Fibroblast of skin of right biceps (primary cell): ENCODE data around the gene PISD.

Source experiments
- DNase-seq: peaks from one replicate; pipeline ENCODE4 v3.0.0-alpha.2; 2013

Gene PISD

GRCh38 chr22:31652088-31652487 is 9.9 kb downstream of the PISD start:
- DNase-seq = no peak

DNA sequence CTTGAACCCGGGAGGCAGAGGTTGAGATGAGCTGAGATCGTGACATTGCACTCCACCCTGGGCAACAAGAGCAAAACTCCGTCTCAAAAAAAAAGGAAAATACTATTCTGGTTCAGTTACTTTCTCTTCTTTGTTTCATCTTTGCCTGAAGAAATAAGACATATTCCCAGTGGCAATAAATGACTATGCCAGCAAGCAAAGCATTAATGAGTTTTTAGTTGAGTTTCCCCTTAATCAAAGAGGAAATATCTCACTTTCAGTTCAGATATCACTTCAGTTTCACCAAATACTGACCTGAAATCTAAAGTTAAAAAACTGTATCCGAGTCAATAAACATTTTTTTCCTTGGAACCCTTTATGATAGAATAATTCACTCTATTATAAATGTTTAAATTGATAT is 10.4 kb downstream of the PISD start:
- DNase-seq = no peak

- peak; percentile 81 for DNase-seq
Measured at GRCh38 chr22:31650391-31650790, 11.6 kb downstream of the PISD start.

DNA sequence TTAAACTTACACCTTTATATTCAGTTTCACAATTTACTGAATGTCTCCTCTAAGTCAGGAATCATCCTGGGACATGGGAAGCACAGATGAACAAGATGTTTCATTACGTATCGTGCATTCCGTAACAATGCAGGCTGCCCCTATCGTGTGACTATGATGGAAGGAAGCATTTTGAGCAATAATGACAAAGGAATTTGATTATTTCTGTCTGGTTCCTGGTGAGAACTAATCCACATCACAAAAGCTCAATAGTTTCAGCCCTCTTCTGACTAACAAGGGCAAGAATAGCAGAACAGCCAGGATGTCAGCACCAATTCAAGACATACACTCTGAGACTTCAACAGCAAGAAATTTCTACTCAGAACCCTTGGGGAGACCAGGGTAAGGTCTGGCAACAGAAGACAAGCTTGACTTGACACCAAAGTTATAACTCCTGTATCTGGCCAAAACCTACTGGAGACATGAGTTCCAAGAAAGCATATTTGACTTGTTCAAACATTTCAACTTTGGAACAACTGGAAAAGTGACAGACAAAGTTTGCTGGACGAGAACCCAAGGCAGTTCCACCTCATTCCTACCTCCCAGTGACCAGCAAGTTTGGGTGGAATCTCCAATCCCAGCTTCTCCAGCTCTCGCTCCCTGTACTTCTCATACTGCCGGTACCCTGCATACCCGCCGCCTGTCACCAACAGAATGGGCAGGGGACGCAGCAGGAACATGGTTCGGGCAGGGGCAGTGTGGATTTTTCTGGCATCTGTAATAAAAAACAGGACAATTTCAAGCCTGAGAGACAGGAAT is 14.3 kb downstream of the PISD start:
- DNase-seq = peak; percentile 77

DNA sequence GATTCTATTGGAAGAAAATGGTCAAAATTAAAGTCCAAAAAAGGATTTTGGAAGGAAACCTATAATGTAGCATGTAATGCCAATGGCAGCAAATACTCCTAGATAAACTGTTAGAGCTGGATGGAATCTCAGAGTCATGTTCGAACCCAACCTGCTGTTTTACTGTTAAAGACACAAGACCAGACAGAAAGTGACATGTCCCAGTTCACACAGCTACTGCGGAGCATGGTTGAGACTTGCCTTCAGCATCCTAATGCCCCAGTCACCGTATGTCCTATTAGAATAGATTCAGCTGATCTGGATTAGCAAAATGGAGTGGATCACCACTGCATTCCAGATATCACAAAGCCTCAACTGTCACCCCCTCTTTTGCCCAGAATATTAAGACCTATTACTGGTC is 14.9 kb downstream of the PISD start:
- DNase-seq = no peak

DNA sequence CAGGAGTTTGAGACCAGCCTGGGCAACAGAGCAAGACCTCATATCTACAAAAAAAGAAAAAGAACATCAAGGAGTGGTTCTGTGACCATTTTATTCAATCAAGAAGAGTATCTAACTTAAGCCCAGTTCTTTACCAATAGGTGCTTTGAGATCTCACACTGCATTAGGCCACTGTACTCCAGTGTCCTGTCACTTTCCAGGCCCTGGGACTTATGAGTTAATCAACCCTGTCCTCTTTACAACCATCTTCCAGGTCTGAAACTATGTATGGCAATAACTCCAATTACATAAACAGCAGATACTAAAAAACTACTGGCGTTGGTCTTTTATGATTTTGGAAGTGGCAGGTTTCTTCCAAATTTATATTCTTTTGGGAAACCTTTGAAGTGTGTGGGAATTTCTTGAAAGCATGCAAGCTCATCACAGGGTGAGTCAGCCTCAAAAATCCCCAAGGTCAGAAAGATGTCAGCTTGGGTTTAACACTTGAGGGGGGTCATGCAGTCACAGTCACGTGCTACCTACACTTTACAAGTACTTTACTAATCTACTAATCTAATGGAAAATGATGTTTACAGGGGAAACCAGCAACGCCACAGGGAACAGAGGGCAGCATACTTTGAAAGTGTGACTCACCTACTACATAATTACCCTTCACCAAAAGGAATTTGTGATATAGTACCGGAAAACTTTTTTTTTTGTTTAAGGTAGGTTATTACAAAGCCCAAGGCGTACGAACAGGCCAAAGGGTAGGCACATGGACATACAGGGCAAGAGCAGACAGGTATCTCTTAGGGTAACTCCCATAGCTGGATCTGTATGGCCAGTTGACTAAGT is 15.6 kb downstream of the PISD start:
- DNase-seq = peak; percentile 93

GRCh38 chr22:31639436-31640039 is 22.5 kb downstream of the PISD start:
- no peak for DNase-seq

DNA sequence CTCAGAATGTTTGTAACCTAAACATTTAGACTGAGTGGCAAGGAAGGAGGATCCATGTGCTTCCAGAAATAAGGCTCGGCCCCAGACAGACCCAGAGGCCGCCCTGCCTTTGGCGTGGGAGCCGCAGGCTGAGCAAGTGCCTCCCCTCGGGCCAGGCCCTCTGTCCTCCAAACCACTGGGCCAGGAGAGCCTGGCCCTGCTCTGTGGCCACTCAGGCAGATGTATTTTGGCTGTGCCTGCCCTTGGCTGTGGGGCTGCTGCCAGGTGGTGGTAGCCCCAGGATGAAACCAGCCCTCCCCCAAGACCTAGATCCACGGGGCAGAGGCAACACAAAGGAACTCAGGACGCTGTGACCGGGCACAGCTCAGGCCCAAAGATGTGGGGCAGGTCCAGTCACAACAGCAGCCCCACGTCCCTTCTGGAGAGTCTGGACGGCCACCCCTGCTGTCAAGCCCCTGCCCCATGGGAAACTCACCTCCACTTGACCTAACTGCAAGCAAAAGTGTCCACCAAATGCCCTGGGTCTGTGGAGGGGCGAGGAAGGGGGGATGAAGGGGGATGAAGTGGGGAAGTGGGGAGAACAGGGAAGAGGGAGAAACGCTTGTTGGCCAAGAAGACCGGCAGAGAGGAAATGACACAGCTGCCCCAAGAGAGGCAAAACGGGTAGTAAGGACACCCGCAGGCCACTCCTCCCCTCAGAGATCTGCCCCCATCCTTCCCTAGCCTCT is 24.0 kb downstream of the PISD start:
- DNase-seq = peak; percentile 14

DNA sequence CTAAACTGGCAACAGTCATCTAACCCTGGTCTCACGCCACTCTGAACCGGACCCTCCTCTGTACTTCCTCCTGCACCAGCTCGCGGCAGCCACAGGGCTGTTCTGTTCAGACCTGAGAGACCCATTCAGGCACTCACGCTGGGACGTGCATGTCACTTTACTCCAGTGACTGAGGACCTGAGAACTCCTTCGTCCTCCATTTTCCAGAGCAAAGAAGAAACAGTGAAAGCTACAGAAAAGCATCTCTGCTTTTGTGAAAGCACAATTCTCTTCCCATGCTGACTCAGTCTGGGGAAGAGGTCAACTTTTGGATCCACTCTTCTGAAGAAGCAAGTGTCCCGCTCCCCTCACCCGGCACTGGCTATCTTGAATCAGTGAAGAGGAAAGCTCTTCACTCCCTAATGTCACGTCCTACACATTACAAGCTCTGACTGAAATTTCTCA is 24.5 kb downstream of the PISD start:
- no peak for DNase-seq

DNA sequence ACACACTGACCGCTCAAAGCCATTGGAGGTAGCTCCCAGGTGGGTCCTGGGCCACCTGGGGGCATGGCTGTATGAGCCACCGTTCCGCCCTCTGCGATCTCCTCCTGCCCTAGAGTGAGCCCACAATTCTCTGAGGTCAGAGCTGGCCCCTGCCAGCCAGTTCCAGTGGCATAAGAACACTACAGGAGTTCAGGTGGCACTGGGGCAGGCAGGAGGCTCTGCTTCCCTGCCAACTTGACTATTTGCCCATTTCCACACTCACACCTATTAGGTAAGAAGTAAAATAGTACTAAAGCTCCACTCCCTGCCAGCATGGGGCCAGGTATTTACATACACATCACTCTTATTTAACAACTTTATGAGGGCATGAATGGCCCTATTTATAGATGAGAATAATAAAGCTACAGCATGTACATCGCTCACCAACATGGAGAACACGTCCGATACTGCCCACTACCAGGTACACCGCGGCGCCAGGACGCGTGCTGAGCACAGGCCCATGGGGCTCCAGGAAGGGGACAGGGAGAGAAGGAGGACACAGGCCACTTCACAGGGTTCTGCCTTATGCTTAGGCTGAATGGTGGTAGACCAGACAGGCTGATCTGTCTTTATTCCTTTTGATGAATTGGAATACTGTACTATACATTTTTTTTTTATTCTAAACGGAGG is 26.2 kb downstream of the PISD start:
- DNase-seq = no peak

GRCh38 chr22:31631436-31631835 is 30.6 kb downstream of the PISD start:
- DNase-seq = no peak

GRCh38 chr22:31630331-31631329 is 31.4 kb downstream of the PISD start:
- DNase-seq = peak; percentile 85

GRCh38 chr22:31629741-31630184 is 32.3 kb downstream of the PISD start:
- DNase-seq = no peak

DNA sequence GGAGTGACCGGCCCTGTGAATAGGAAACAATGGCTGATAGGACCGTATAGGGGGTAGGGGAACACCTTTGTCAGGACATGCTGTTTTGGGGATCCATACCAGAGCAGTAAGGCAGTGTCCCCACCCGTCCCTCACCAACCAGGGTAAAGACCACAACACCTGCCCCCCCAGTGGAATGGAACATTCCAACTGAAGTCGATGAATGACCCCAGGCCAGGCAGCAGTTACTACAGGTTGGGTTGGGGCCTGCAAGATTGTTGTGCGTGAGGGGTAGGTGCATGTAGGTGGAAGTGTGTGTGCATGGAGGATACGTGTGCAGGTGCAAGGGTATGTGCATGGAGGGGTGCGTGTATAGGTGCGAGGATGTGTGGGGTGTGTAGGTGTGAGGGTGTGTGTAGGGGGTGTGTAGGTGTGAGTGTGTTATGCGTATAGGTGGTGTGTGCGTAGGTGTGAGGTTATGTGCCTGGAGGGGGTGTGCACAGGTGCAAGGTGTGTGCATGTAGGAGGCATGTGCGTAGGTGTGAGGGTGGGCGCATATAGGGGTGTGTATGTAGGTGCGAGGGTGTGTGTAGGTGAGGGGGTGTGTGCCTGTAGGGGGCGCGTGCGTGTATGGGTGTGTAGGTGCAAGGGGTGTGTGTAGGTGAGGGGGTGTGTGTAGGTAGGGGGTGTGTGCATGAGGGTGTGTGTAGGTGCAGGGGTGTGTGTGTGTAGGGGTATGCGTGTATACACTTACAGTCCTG is 32.9 kb downstream of the PISD start:
- DNase-seq = no peak

DNA sequence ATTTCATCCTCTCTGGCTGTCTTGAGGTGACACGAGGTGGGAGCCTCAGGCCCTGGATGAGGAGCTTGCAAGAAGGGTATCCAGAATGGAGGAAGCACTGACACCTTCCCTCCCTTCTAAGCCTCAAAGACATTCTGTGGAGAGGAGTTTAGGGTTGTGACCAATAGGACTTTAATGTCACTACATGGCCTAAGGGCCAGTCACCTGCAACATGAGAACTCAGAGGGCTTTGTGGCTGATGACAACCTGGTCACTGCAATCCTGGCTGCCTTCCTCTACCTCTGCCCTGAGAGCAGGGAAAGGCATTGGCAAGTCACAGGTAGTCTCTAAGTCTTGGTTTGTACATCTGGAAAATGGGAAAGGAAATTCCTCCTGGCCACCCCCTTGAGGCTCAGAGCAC is 33.7 kb downstream of the PISD start:
- DNase-seq = no peak

GRCh38 chr22:31627223-31627731 is 34.7 kb downstream of the PISD start:
- DNase-seq = no peak

DNA sequence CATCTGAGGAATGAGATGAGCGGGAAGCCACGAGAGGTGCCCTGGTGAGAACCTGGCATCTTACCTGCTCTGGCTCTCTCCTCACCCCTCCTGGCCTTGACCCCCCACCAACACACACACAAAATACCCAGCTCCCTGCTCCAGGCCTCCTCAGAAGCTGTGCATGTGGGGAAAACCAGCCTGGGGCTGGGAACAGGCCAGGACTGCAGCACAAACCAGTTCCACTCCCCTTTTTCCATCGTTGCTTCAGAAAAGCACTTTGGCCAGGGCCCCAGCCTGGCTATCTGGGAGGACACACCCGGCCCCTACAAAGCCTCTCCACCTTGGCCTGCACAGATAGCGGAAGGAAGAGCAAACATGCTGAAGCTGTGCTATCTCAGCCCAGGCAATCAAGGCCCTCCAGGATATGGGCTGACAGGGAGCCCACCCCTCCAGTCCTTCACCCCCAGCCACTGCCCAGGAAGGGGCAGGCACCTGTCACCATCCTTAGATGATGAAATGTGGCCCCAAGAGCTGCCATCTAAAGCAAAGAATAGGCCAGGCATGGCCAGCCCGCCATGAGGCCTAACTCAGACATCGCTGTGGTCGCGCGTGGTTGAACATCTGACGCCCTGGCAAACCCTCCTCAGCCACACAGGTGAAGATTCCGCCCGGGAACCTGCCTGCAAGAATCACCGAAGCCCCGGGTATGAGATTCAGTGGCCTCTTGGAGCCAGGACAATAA is 35.4 kb downstream of the PISD start:
- DNase-seq = no peak

GRCh38 chr22:31625661-31626426 is 36.2 kb downstream of the PISD start:
- DNase-seq = peak; percentile 52

- DNase-seq = no peak
Measured at GRCh38 chr22:31625257-31625640, 36.8 kb downstream of the PISD start.
